OCI-LY1 (cell line): ENCODE results near the gene LCN1.

Experiments
- EZH2 ChIP-seq: fragments of 200-600 bp; sonication (generic), shearing (Covaris generic); IDR thresholded peaks from 2 replicates; pipeline ENCODE4 v1.8.0; 2017; ENCODE audit warnings: borderline replicate concordance, mixed run types, mild to moderate bottlenecking, antibody characterized with exemption, low read length, moderate library complexity, mixed read lengths
- TF ChIP-seq, protein P1 (sequence below): fragments of 200-600 bp; sonication (generic), shearing (Covaris generic); IDR thresholded peaks from 2 replicates; pipeline ENCODE4 v1.5.1; 2017; ENCODE audit warnings: mild to moderate bottlenecking, antibody characterized with exemption, low read length, moderate library complexity, mixed read lengths

DNA sequence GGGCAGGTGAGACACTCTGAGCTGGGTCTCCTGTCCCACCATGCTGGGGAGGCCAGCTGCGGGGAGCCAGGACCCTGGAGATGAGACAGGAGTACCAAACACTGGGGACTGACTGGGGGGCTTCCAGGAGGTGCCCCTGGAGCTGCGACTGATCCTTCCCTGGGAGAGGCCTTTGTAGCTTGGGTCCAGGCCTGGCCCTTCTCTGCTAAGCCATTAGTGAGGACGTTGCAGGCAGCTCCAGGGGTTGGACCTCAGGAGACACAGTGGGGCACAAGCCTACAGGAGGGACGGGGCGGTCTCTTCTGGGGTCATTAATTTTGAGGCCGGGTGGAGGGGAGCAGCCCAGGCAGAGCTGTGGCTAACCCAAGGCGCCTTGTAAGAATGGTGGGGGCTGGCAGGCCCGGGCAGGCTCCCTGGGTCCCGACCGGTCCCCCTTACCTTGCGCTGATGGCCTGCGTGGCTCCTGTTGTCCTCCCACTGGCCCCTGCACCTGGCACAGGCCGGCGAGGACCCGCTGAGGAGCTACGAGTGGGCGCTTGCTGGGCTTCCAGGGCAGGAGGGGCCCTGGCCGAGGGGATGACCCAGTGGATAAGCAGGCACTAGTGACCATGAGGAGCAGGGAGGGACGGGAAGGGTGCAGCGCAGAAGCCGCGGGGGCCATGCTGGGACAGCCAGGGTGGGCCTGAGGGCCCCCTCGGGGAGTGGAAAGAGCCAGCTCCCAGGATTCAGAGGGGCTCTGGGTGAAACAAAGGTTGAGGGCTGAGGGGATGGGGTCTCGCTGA is 15.6 kb upstream of the LCN1 start:
- TF ChIP-seq, protein P1, sequence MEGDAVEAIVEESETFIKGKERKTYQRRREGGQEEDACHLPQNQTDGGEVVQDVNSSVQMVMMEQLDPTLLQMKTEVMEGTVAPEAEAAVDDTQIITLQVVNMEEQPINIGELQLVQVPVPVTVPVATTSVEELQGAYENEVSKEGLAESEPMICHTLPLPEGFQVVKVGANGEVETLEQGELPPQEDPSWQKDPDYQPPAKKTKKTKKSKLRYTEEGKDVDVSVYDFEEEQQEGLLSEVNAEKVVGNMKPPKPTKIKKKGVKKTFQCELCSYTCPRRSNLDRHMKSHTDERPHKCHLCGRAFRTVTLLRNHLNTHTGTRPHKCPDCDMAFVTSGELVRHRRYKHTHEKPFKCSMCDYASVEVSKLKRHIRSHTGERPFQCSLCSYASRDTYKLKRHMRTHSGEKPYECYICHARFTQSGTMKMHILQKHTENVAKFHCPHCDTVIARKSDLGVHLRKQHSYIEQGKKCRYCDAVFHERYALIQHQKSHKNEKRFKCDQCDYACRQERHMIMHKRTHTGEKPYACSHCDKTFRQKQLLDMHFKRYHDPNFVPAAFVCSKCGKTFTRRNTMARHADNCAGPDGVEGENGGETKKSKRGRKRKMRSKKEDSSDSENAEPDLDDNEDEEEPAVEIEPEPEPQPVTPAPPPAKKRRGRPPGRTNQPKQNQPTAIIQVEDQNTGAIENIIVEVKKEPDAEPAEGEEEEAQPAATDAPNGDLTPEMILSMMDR: no peak
- no peak for TF ChIP-seq EZH2
